GM21723 (cell line): Measurements from ENCODE around the gene ZNRF3.

Source experiments
- ATAC-seq: cut with Tn5 transposase; IDR thresholded peaks from one replicate; pipeline ENCODE4 v1.9.1; 2021; ENCODE audit warnings: mild to moderate bottlenecking, moderate library complexity; ENCODE audit not compliant: unreplicated experiment

Gene ZNRF3

GRCh38 chr22:29055192-29055830 lies 171.9 kb downstream of the ZNRF3 start:
- no peak for ATAC-seq

- no peak for ATAC-seq
Observed at GRCh38 chr22:29056472-29056871, 173.1 kb downstream of the ZNRF3 start.

GRCh38 chr22:29060251-29060869 lies 177.0 kb downstream of the ZNRF3 start:
- ATAC-seq: no peak

GRCh38 chr22:29060931-29061330 lies 177.6 kb downstream of the ZNRF3 start:
- no peak for ATAC-seq

- ATAC-seq: no peak
Observed at GRCh38 chr22:29061773-29062172, 178.4 kb downstream of the ZNRF3 start, which contains the start of gene C22orf31. Gene C22orf31 (minus strand): TSS chr22:29061831. CDS start chr22:29061792, 39 bp downstream.

GRCh38 chr22:29062286-29062821 lies 179.0 kb downstream of the ZNRF3 start:
- no peak for ATAC-seq

GRCh38 chr22:29065468-29066190 lies 182.3 kb downstream of the ZNRF3 start:
- no peak for ATAC-seq

GRCh38 chr22:29069463-29069862 lies 186.1 kb downstream of the ZNRF3 start:
- ATAC-seq: no peak

- no peak for ATAC-seq
Observed at GRCh38 chr22:29070490-29070889, 187.1 kb downstream of the ZNRF3 start.

- ATAC-seq: no peak
Observed at GRCh38 chr22:29071261-29072045, 188.1 kb downstream of the ZNRF3 start.

- peak; percentile 88 for ATAC-seq
Observed at GRCh38 chr22:29072193-29072978, 189.0 kb downstream of the ZNRF3 start.

GRCh38 chr22:29072979-29073617 lies 189.7 kb downstream of the ZNRF3 start, which contains the start of gene KREMEN1:
Gene KREMEN1 (plus strand): TSS chr22:29073035. CDS start chr22:29073131, 96 bp downstream.
- peak; percentile 17 for ATAC-seq

GRCh38 chr22:29073618-29074275 lies 190.4 kb downstream of the ZNRF3 start:
- ATAC-seq: no peak

GRCh38 chr22:29074276-29074772 lies 191.0 kb downstream of the ZNRF3 start:
- no peak for ATAC-seq

GRCh38 chr22:29078036-29078868 lies 194.9 kb downstream of the ZNRF3 start:
- ATAC-seq: no peak

GRCh38 chr22:29078869-29079207 lies 195.5 kb downstream of the ZNRF3 start:
- no peak for ATAC-seq

- ATAC-seq: no peak
Observed at GRCh38 chr22:29079218-29079901, 196.0 kb downstream of the ZNRF3 start.
